K562 (cell line): ENCODE measurements around the gene CXCL1. TPM values are rescaled to one million over a fixed set of nuclear protein-coding genes. Genes with fewer than 3 reads are reported as not detected.
A peak's percentile ranks its signal among the peaks of the same experiment; 100 is the strongest.

Experiments
- BHLHE40 ChIP-seq: IDR thresholded peaks from 2 replicates; pipeline ENCODE4 v1.6.1; 2011; ENCODE audit warnings: low read length, improper control_type of control experiment
- ILK ChIP-seq: fragments of 450-650 bp; IDR thresholded peaks from 2 replicates; pipeline ENCODE4 v1.6.1; 2016; ENCODE audit warnings: missing genetic modification characterization, low read depth, mild to moderate bottlenecking, missing compliant biosample characterization, moderate library complexity, borderline replicate concordance
- MYBL2 ChIP-seq, 2 experiments: fragments of 450-650 bp in 1 of 2; sonication (generic) in 1 of 2; formaldehyde crosslinking in 1 of 2; IDR thresholded peaks; 2 replicates each; pipeline versions ENCODE4 v1.6.1 to v1.8.1; 2017 to 2022; ENCODE audit warnings: borderline replicate concordance in 1 of 2, inconsistent platforms in 1 of 2, low read depth in 1 of 2, mild to moderate bottlenecking in 1 of 2, missing genetic modification reagents in 1 of 2, moderate library complexity in 1 of 2
- RREB1 ChIP-seq: fragments of 250-450 bp; sonication (Bioruptor Pico); IDR thresholded peaks from 2 replicates; pipeline ENCODE4 v1.4.0; 2020
- polyA plus RNA-seq, 8 experiments: library from polyadenylated mRNA; depleted of rRNA in 4 of 8; stranded (reverse) in 5 of 8; unstranded in 3 of 8; fragments of >200 nt; fragmentation: Nextera tagmentation in 2 of 8; fragmentation: Illumina TruSeq in 1 of 8; extraction: Ambion mirVana in 2 of 8; extraction: Trizol in 1 of 8; gene quantifications; 2 replicates each; pipeline versions ENCODE4 v1.2.1 to v1.2.3, GENCODE V29; 2011 to 2014; ENCODE audit warnings: inconsistent platforms in 1 of 8, missing spikeins in 1 of 8
- total RNA-seq, 7 experiments: library from RNA; depleted of rRNA in 6 of 7; stranded (reverse); fragments of >200 nt in 6 of 7; fragmentation: Illumina TruSeq in 2 of 7; extraction: Trizol in 2 of 7; gene quantifications; 2 replicates each; pipeline versions ENCODE4 v1.2.1 to v1.2.3, GENCODE V29; 2011 to 2021; ENCODE audit warnings: low replicate concordance in 1 of 7

CXCL1 gene
- total and polyA plus RNA-seq, 9 of the 15 experiments (the other 6 are each of a cell fraction or from before 2014, with no cell fraction given) = 0.07 to 2.2 (median 0.32) TPM; not detected in 3

GRCh38 chr4:73901031-73901430 lies 31.8 kb downstream of the CXCL1 start (continued):
- TF ChIP-seq RREB1 (CRISPR knock-in tag) (no peak), MYBL2 (IDR thresholded peaks at IDR 0.05; ENCODE audit: low read depth) (no peak), MYBL2 (CRISPR knock-in tag; IDR thresholded peaks at IDR 0.05; ENCODE audit: borderline replicate concordance) (no peak), BHLHE40 (peak; percentile 65; the same call in 1 of the 2 replicates), ILK (tag) (no peak)
